Peyer's patch (tissue), 4 donors: ENCODE data around the gene MRPL24. TPM values are rescaled to one million over a fixed set of nuclear protein-coding genes. Genes with fewer than 3 reads are reported as not detected.

Experiments
- DNase-seq, 3 donors: peaks; one replicate each; pipeline ENCODE4 v3.0.0-alpha.2; 2017 to 2019
- H3K27ac ChIP-seq, 4 donors: fragments of 200-600 bp; sonication (generic); one replicate each; pipeline ENCODE4 v1.5.1; 2016 to 2019
- H3K27me3 ChIP-seq, 2 donors: fragments of 200-600 bp; sonication (generic); one replicate each; pipeline ENCODE4 v1.5.1; 2019
- H3K36me3 ChIP-seq, 3 donors: fragments of 200-600 bp; sonication (generic); one replicate each; pipeline ENCODE4 v1.5.1; 2016 to 2019
- H3K4me1 ChIP-seq, 4 donors: fragments of 200-600 bp; sonication (generic); one replicate each; pipeline ENCODE4 v1.5.1; 2016 to 2019
- H3K4me3 ChIP-seq, 4 donors: fragments of 200-600 bp; sonication (generic); 1 replicate in 3 of 4; 2 replicates in 1 of 4; pipeline ENCODE4 v1.5.1; 2016 to 2019; ENCODE audit warnings: mild to moderate bottlenecking in 1 of 4
- H3K9me3 ChIP-seq, 4 donors: fragments of 200-600 bp; sonication (generic); one replicate each; pipeline ENCODE4 v1.5.1; 2016 to 2019; ENCODE audit warnings: mild to moderate bottlenecking in 1 of 4
- CTCF ChIP-seq, 6 experiments: fragments of 450-650 bp in 4 of 6; fragments of 200-600 bp in 2 of 6; sonication (generic) in 1 of 6; IDR thresholded peaks; one replicate each; pipeline ENCODE4 v1.5.1; 2017 to 2019; ENCODE audit warnings: antibody characterized with exemption in 6 of 6, mild to moderate bottlenecking in 3 of 6, moderate library complexity in 1 of 6
- POLR2A ChIP-seq, 2 donors: fragments of 450-650 bp; IDR thresholded peaks; one replicate each; pipeline ENCODE4 v1.5.1; 2017; ENCODE audit warnings: antibody characterized with exemption in 2 of 2, mild to moderate bottlenecking in 2 of 2, moderate library complexity in 2 of 2
- total RNA-seq, 4 donors: library from RNA; depleted of rRNA; stranded (reverse); fragments of >200 nt; gene quantifications; one replicate each; pipeline ENCODE4 v1.1.0, GENCODE V29; 2016

The MRPL24 gene
- total RNA-seq, 4 donors from 2014 or later, result 15.7 to 35.8 (median 22.0) TPM

- no peaks in the 10 kb centered on the region for H3K9me3 ChIP-seq
- peak in 1 of 3 donors; percentile 3 for DNase-seq
- no peaks in the 10 kb centered on the region for H3K27me3 ChIP-seq
- no peak for TF ChIP-seq CTCF (IDR thresholded peaks at IDR 0.05)
- TF ChIP-seq POLR2A (IDR thresholded peaks at IDR 0.05), result no peak
- H3K4me1 ChIP-seq, result no peaks in the 10 kb centered on the region
- H3K36me3 ChIP-seq, result peaks cover 0 to 57% (median 0%) of the 10 kb centered on the region in 3 donors
- H3K4me3 ChIP-seq, result no peak overlapping the region
- no peak overlapping the region for H3K27ac ChIP-seq
Measured at GRCh38 chr1:156781585-156782186, 40.8 kb upstream of the MRPL24 start.

- Histone ChIP-seq H3K36me3 (peaks cover 0 to 17% (median 0%) of the 10 kb centered on the region in 3 donors), H3K27me3 (no peaks in the 10 kb centered on the region), H3K4me1 (peaks cover 0 to 9% (median 0%) of the 10 kb centered on the region in 4 donors), H3K9me3 (no peaks in the 10 kb centered on the region), H3K4me3 (no peak overlapping the region), H3K27ac (no peak overlapping the region)
- TF ChIP-seq POLR2A (IDR thresholded peaks at IDR 0.05), result no peak
- no peak for TF ChIP-seq CTCF (IDR thresholded peaks at IDR 0.05)
- no peak for DNase-seq
Measured at GRCh38 chr1:156777573-156777972, 36.7 kb upstream of the MRPL24 start.

- Histone ChIP-seq H3K4me3 (no peak overlapping the region), H3K27me3 (no peaks in the 10 kb centered on the region), H3K27ac (no peak overlapping the region), H3K4me1 (peaks cover 0 to 12% (median 0%) of the 10 kb centered on the region in 4 donors), H3K9me3 (no peaks in the 10 kb centered on the region), H3K36me3 (peaks cover 0 to 10% (median 0%) of the 10 kb centered on the region in 3 donors)
- no peak for DNase-seq
- TF ChIP-seq POLR2A (IDR thresholded peaks at IDR 0.05) (no peak), CTCF (IDR thresholded peaks at IDR 0.05) (no peak)
Measured at GRCh38 chr1:156776942-156777341, 36.1 kb upstream of the MRPL24 start.

- Histone ChIP-seq H3K27ac (no peak overlapping the region), H3K27me3 (no peaks in the 10 kb centered on the region), H3K36me3 (peaks cover 0 to 13% (median 0%) of the 10 kb centered on the region in 3 donors), H3K9me3 (no peaks in the 10 kb centered on the region), H3K4me1 (peaks cover 0 to 17% (median 0%) of the 10 kb centered on the region in 4 donors), H3K4me3 (no peak overlapping the region)
- TF ChIP-seq CTCF (IDR thresholded peaks at IDR 0.05) (no peak), POLR2A (IDR thresholded peaks at IDR 0.05) (no peak)
- DNase-seq, result no peak
Measured at GRCh38 chr1:156775799-156776198, 34.9 kb upstream of the MRPL24 start.

- no peaks in the 10 kb centered on the region for H3K9me3 ChIP-seq
- H3K27me3 ChIP-seq, result no peaks in the 10 kb centered on the region
- no peak for DNase-seq
- H3K4me1 ChIP-seq, result peaks cover 0 to 37% (median 4%) of the 10 kb centered on the region in 4 donors
- no peak for TF ChIP-seq POLR2A (IDR thresholded peaks at IDR 0.05)
- TF ChIP-seq CTCF (IDR thresholded peaks at IDR 0.05), result peak in 4 of 6 experiments; percentile 3 to 24 (median 13)
- no peak overlapping the region for H3K27ac ChIP-seq
- H3K4me3 ChIP-seq, result no peak overlapping the region
- H3K36me3 ChIP-seq, result peaks cover 0 to 18% (median 0%) of the 10 kb centered on the region in 3 donors
Measured at GRCh38 chr1:156773607-156774006, 32.7 kb upstream of the MRPL24 start.
